ENCODE measurements around the gene TTBK2. TPM values are rescaled to one million over a fixed set of nuclear protein-coding genes. Genes with fewer than 3 reads are reported as not detected.

The TTBK2 gene
- total RNA-seq, 1 donor from 2014 or later = 47.8 TPM

GRCh38 chr15:42876224-42876623, 44.4 kb downstream of the TTBK2 start:
- H3K9me3 Mint-ChIP-seq (ENCODE audit: unreplicated experiment) = peaks cover 1% of the 10 kb centered on the region
- no peak for TF ChIP-seq CTCF (IDR thresholded peaks at IDR 0.05; ENCODE audit: partially characterized antibody, unreplicated experiment)
- H3K4me1 Mint-ChIP-seq (ENCODE audit: low read depth, unreplicated experiment) = peaks cover 3% of the 10 kb centered on the region
- no peak overlapping the region for H3K27ac Mint-ChIP-seq (ENCODE audit: unreplicated experiment)
- H3K27me3 Mint-ChIP-seq (ENCODE audit: unreplicated experiment) = no peaks in the 10 kb centered on the region
- H3K36me3 Mint-ChIP-seq (ENCODE audit: unreplicated experiment) = no peaks in the 10 kb centered on the region
- no peak for DNase-seq
- no peak overlapping the region for H3K4me3 Mint-ChIP-seq (ENCODE audit: unreplicated experiment)

GRCh38 chr15:42868683-42869082, 51.9 kb downstream of the TTBK2 start:
- no peak for TF ChIP-seq CTCF (IDR thresholded peaks at IDR 0.05; ENCODE audit: partially characterized antibody, unreplicated experiment)
- no peak overlapping the region for H3K4me3 Mint-ChIP-seq (ENCODE audit: unreplicated experiment)
- H3K9me3 Mint-ChIP-seq (ENCODE audit: unreplicated experiment) = no peaks in the 10 kb centered on the region
- H3K27me3 Mint-ChIP-seq (ENCODE audit: unreplicated experiment) = no peaks in the 10 kb centered on the region
- H3K36me3 Mint-ChIP-seq (ENCODE audit: unreplicated experiment) = no peaks in the 10 kb centered on the region
- DNase-seq = no peak
- H3K4me1 Mint-ChIP-seq (ENCODE audit: low read depth, unreplicated experiment) = no peaks in the 10 kb centered on the region
- H3K27ac Mint-ChIP-seq (ENCODE audit: unreplicated experiment) = no peak overlapping the region

- Mint-ChIP-seq H3K27ac (ENCODE audit: unreplicated experiment) (no peak overlapping the region), H3K36me3 (ENCODE audit: unreplicated experiment) (no peaks in the 10 kb centered on the region), H3K4me3 (ENCODE audit: unreplicated experiment) (no peak overlapping the region), H3K4me1 (ENCODE audit: low read depth, unreplicated experiment) (no peaks in the 10 kb centered on the region), H3K9me3 (ENCODE audit: unreplicated experiment) (no peaks in the 10 kb centered on the region), H3K27me3 (ENCODE audit: unreplicated experiment) (no peaks in the 10 kb centered on the region)
- no peak for DNase-seq
- no peak for TF ChIP-seq CTCF (IDR thresholded peaks at IDR 0.05; ENCODE audit: partially characterized antibody, unreplicated experiment)
Observed at GRCh38 chr15:42863572-42864239, 56.9 kb downstream of the TTBK2 start.

GRCh38 chr15:42858999-42859789, 61.4 kb downstream of the TTBK2 start:
- Mint-ChIP-seq H3K4me1 (ENCODE audit: low read depth, unreplicated experiment) (no peaks in the 10 kb centered on the region), H3K27me3 (ENCODE audit: unreplicated experiment) (no peaks in the 10 kb centered on the region), H3K9me3 (ENCODE audit: unreplicated experiment) (no peaks in the 10 kb centered on the region), H3K27ac (ENCODE audit: unreplicated experiment) (no peak overlapping the region), H3K36me3 (ENCODE audit: unreplicated experiment) (peaks cover 7% of the 10 kb centered on the region), H3K4me3 (ENCODE audit: unreplicated experiment) (no peak overlapping the region)
- no peak for DNase-seq
- TF ChIP-seq CTCF (IDR thresholded peaks at IDR 0.05; ENCODE audit: partially characterized antibody, unreplicated experiment) = no peak

GRCh38 chr15:42858540-42858939, 62.0 kb downstream of the TTBK2 start:
- Mint-ChIP-seq H3K4me1 (ENCODE audit: low read depth, unreplicated experiment) (no peaks in the 10 kb centered on the region), H3K9me3 (ENCODE audit: unreplicated experiment) (no peaks in the 10 kb centered on the region), H3K4me3 (ENCODE audit: unreplicated experiment) (no peak overlapping the region), H3K27me3 (ENCODE audit: unreplicated experiment) (no peaks in the 10 kb centered on the region), H3K36me3 (ENCODE audit: unreplicated experiment) (peaks cover 7% of the 10 kb centered on the region), H3K27ac (ENCODE audit: unreplicated experiment) (no peak overlapping the region)
- no peak for TF ChIP-seq CTCF (IDR thresholded peaks at IDR 0.05; ENCODE audit: partially characterized antibody, unreplicated experiment)
- DNase-seq = no peak

All from glutamatergic neuron (in vitro differentiated cells).